Measurements from ENCODE around the gene PLXNA4.

Gene PLXNA4

GRCh38 chr7:132419542-132419941 lies 156.7 kb downstream of the PLXNA4 start:
- TF ChIP-seq, protein P1, sequence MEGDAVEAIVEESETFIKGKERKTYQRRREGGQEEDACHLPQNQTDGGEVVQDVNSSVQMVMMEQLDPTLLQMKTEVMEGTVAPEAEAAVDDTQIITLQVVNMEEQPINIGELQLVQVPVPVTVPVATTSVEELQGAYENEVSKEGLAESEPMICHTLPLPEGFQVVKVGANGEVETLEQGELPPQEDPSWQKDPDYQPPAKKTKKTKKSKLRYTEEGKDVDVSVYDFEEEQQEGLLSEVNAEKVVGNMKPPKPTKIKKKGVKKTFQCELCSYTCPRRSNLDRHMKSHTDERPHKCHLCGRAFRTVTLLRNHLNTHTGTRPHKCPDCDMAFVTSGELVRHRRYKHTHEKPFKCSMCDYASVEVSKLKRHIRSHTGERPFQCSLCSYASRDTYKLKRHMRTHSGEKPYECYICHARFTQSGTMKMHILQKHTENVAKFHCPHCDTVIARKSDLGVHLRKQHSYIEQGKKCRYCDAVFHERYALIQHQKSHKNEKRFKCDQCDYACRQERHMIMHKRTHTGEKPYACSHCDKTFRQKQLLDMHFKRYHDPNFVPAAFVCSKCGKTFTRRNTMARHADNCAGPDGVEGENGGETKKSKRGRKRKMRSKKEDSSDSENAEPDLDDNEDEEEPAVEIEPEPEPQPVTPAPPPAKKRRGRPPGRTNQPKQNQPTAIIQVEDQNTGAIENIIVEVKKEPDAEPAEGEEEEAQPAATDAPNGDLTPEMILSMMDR (IDR thresholded peaks at IDR 0.05) = no peak

GRCh38 chr7:132418840-132419239 lies 157.4 kb downstream of the PLXNA4 start:
- TF ChIP-seq, protein P1 (IDR thresholded peaks at IDR 0.05) = no peak

DNA sequence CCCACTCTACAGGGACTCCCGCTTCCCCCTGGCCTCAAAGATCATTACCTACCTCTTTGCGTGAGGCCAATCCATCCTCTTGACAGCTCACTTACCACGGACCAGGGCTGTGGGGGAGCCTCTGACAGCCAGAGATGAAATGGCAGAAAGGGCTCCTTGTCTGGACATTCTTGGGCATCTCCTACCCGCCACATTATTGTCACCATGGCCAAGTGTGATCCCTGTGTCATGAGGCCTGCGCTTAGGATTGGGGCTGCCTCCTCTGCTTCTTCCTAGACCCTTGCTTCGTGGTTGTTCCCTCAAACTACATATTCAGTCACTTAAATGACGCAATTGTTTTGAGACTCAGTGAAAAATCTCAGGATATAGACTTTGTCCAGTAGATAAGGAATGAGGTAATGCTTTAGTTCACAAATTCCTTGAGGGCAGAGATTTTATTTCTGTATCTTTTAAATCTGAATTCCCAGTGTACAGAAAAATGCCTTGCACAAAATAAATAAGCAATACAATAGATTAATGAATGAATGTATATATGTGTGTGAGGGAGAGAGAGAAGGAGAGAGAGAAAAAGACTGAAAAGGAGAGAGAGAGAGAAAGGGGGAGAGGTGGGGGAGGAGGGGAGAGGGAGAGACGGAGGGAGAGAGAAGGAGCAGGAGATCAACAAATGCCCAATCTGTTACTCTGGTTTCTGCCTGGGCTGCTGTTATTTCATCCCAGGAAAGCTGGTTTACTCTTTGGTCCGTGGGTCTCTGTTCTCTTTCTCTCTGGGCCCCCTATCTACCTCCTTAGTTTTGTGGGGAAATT lies 159.0 kb downstream of the PLXNA4 start:
- TF ChIP-seq, protein P1 (IDR thresholded peaks at IDR 0.05) = no peak

DNA sequence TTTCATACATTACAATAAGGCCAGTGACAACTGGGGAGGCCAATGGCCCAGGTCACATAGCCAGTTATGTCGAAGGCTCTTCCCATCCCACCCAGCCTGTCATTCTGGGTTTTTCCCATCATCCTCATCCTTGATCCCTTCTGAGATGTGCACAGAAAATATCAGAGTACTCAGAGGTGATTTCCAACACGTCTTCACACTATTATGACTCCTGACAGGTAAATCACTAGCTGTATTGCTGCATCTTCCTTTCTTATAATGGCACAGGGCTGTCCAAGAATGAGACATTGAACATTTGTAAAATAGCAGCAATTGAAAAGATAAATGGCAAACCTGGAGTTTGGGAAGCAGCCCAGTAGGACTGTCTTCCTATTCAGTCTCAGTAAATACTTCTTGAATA lies 159.9 kb downstream of the PLXNA4 start:
- TF ChIP-seq, protein P1 (IDR thresholded peaks at IDR 0.05) = no peak

DNA sequence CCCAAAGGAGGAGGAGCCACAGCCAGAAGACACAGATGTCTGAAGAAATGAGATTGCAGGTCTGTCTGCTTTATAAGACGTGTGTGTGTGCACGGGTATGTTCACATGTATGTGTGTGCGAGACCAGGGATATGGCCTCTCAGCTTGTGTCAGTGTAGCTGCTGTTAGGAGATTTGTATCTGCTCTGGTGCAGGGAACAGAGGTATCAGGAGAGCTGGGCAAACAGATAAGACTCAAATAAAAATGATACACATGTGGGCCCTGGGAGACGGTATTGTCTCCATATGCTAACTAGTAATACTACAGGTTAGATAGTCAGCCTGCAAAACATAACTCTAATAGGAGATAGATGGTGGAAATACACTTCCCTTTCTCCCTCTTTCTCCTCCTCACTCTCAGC lies 161.0 kb downstream of the PLXNA4 start:
- TF ChIP-seq, protein P1 (IDR thresholded peaks at IDR 0.05) = no peak

GRCh38 chr7:132414857-132415256 lies 161.4 kb downstream of the PLXNA4 start:
- TF ChIP-seq, protein P1 (IDR thresholded peaks at IDR 0.05) = no peak

- TF ChIP-seq, protein P1 (IDR thresholded peaks at IDR 0.05) = no peak
Observed at GRCh38 chr7:132412435-132412834, 163.8 kb downstream of the PLXNA4 start.

Measured in LNCAP (cell line).